ENCODE results near the gene RBMXL2. TPM values are rescaled to one million over a fixed set of nuclear protein-coding genes. Genes with fewer than 3 reads are reported as not detected.

RBMXL2 gene
- total RNA-seq: 0.13 TPM in 1 of 2 replicates, not detected in the other

DNA sequence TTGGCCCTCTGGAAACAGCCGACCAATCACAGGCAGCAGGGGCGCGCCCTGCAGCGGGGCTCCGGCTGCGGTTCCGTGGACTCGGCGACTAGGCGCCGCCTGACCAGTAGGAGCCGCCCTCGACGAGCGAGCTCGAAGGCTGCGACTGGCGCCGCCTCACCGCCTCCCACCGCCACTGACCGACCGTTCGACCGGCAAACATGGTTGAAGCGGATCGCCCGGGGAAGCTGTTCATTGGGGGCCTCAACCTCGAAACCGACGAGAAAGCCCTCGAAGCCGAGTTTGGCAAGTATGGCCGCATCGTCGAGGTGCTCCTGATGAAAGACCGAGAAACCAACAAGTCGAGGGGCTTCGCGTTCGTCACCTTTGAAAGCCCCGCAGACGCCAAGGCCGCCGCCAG is at the start of gene RBMXL2:
TSS of gene RBMXL2 (plus strand) at position 78 of the 400 bp plus-strand sequence. CDS start at position 201, 123 bp downstream.

Other genes starting within 250 kb of the RBMXL2 start
- gene OR10A5, start 243.3 kb upstream of the RBMXL2 start, total RNA-seq: not detected in 2 replicates
- gene OR10A2, start 225.9 kb upstream of the RBMXL2 start, total RNA-seq: not detected in 2 replicates
- gene OR10A4, start 212.4 kb upstream of the RBMXL2 start, total RNA-seq: not detected in 2 replicates
- gene OR2D2, start 196.5 kb upstream of the RBMXL2 start, total RNA-seq: 0.13 and 0.44 TPM in 2 replicates
- not detected in 2 replicates for gene OR2D3, start 168.0 kb upstream of the RBMXL2 start, total RNA-seq
- 2.5 and 4.0 TPM in 2 replicates for gene ZNF215, start 162.6 kb upstream of the RBMXL2 start, total RNA-seq
- 4.7 and 4.8 TPM in 2 replicates for gene ZNF214, start 68.7 kb upstream of the RBMXL2 start, total RNA-seq
- gene NLRP14, start 68.5 kb upstream of the RBMXL2 start, total RNA-seq: 0.37 and 0.92 TPM in 2 replicates
- gene SYT9, start 162.9 kb downstream of the RBMXL2 start, total RNA-seq: 0.06 and 0.13 TPM in 2 replicates